ENCODE results near the gene VPS37C.

DNA sequence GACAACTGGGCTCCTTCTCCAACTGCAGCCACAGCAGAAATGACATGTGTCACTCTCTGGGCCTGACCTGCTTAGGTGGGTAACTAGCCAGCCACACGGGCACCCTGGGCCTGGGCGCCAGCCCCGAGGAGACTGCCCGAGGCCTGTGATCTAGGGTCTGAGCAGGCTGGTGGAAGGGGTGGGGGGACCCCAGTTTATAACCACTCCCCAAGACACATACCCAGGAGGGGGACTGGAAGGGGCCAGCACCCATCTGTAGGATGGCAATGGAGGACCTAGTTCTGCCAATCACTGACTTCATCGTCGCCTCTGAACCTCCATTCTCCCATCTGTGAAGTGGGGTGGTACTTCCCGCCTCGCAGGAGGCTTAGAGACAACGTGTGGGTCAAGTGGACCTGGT lies 42.8 kb downstream of the VPS37C start:
- TF ChIP-seq, protein P1, sequence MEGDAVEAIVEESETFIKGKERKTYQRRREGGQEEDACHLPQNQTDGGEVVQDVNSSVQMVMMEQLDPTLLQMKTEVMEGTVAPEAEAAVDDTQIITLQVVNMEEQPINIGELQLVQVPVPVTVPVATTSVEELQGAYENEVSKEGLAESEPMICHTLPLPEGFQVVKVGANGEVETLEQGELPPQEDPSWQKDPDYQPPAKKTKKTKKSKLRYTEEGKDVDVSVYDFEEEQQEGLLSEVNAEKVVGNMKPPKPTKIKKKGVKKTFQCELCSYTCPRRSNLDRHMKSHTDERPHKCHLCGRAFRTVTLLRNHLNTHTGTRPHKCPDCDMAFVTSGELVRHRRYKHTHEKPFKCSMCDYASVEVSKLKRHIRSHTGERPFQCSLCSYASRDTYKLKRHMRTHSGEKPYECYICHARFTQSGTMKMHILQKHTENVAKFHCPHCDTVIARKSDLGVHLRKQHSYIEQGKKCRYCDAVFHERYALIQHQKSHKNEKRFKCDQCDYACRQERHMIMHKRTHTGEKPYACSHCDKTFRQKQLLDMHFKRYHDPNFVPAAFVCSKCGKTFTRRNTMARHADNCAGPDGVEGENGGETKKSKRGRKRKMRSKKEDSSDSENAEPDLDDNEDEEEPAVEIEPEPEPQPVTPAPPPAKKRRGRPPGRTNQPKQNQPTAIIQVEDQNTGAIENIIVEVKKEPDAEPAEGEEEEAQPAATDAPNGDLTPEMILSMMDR (conservative IDR thresholded peaks at IDR 0.05) = no peak
- no peak for TF ChIP-seq EZH2 (IDR thresholded peaks at IDR 0.05; ENCODE audit: low read depth)

Measured in PC-9 (cell line).